PC-3 (cell line): Measurements from ENCODE around the gene STARD3. TPM values are rescaled to one million over a fixed set of nuclear protein-coding genes. Genes with fewer than 3 reads are reported as not detected.

Source experiments
- ATAC-seq: fragments of 200-7000 bp; cut with Tn5 transposase; 2 replicates; pipeline ENCODE4 v1.9.1; 2020; ENCODE audit warnings: mild to moderate bottlenecking, moderate library complexity
- BruUV-seq: library from RNA; stranded (reverse); fragments of 400-500 nt; replicated peaks from 2 replicates; lab custom pipeline; 2021; lab: Mats Ljungman, UMichigan
- CTCF ChIA-PET: fragments of 300-600 bp; sonication (Branson Sonifier 250); formaldehyde crosslinking; loops from one replicate; lab custom pipeline; 2022; ENCODE audit warnings: antibody characterized with exemption; lab: Charles Lee
- POLR2A ChIA-PET: fragments of 300-600 bp; sonication (Branson Sonifier 250); formaldehyde crosslinking; loops from one replicate; lab custom pipeline; 2022; ENCODE audit warnings: antibody characterized with exemption; ENCODE audit not compliant: unreplicated experiment; lab: Charles Lee
- DNase-seq: peaks from one replicate; pipeline ENCODE4 v3.0.0-alpha.2; 2015
- H2AFZ ChIP-seq: fragments of 300-600 bp; sonication (generic); 2 replicates; pipeline ENCODE4 v1.6.0; 2016; ENCODE audit warnings: antibody characterized with exemption, low read length
- H3F3A ChIP-seq: fragments of 300-600 bp; sonication (generic); one replicate; pipeline ENCODE4 v1.6.0; 2017; ENCODE audit warnings: antibody characterized with exemption, low read length, control low read depth, mild to moderate bottlenecking; ENCODE audit not compliant: unreplicated experiment
- H3K27ac ChIP-seq: fragments of 300-600 bp; sonication (generic); 2 replicates; pipeline ENCODE4 v1.5.1; 2016; ENCODE audit warnings: mild to moderate bottlenecking, low read length
- H3K27me3 ChIP-seq: fragments of 300-600 bp; sonication (generic); 2 replicates; pipeline ENCODE4 v1.6.1; 2016; ENCODE audit warnings: low read length, mixed read lengths
- H3K36me3 ChIP-seq: fragments of 300-600 bp; sonication (generic); 2 replicates; pipeline ENCODE4 v1.6.1; 2016; ENCODE audit warnings: low read depth, mixed run types, low read length, mixed read lengths
- H3K4me1 ChIP-seq: fragments of 300-600 bp; sonication (generic); 2 replicates; pipeline ENCODE4 v1.5.1; 2016; ENCODE audit warnings: low read length; ENCODE audit not compliant: insufficient read depth
- H3K4me2 ChIP-seq: fragments of 300-600 bp; sonication (generic); 2 replicates; pipeline ENCODE4 v1.6.0; 2016; ENCODE audit warnings: low read length
- H3K4me3 ChIP-seq: fragments of 300-600 bp; sonication (generic); 2 replicates; pipeline ENCODE4 v1.5.1; 2016; ENCODE audit warnings: mild to moderate bottlenecking, low read length, mixed read lengths
- H3K79me2 ChIP-seq: fragments of 300-600 bp; sonication (generic); 2 replicates; pipeline ENCODE4 v1.6.1; 2017; ENCODE audit warnings: low read length, mixed read lengths
- H3K9ac ChIP-seq: fragments of 300-600 bp; sonication (generic); 2 replicates; pipeline ENCODE4 v1.6.0; 2016; ENCODE audit warnings: mild to moderate bottlenecking, low read length
- H3K9me2 ChIP-seq: fragments of 300-600 bp; sonication (generic); replicated peaks from 2 replicates; pipeline ENCODE4 v1.6.1; 2016; ENCODE audit warnings: mixed run types, low read length, mixed read lengths
- H3K9me3 ChIP-seq: fragments of 300-600 bp; sonication (generic); 2 replicates; pipeline ENCODE4 v1.6.1; 2016; ENCODE audit warnings: low read length, mixed read lengths
- H4K20me1 ChIP-seq: fragments of 300-600 bp; sonication (generic); 2 replicates; pipeline ENCODE4 v1.6.1; 2016; ENCODE audit warnings: low read length, mixed read lengths
- EZH2 ChIP-seq: fragments of 300-600 bp; sonication (generic); IDR thresholded peaks from one replicate; pipeline ENCODE4 v1.6.1; 2017; ENCODE audit warnings: antibody characterized with exemption, mild to moderate bottlenecking, low read length; ENCODE audit not compliant: unreplicated experiment
- EZH2phosphoT487 ChIP-seq: fragments of 300-600 bp; sonication (generic); IDR thresholded peaks from 2 replicates; pipeline ENCODE4 v1.6.1; 2018; ENCODE audit warnings: mild to moderate bottlenecking, antibody characterized with exemption, low read length, borderline replicate concordance
- intact Hi-C: fragments of 100-400 bp; cut with micrococcal nuclease; formaldehyde crosslinking; loops from 2 replicates; pipeline ENCODE4 v1.9.0; 2023
- total RNA-seq: library from RNA; depleted of rRNA; stranded (reverse); fragments of >200 nt; gene quantifications from 2 replicates; pipeline ENCODE4 v1.2.3, GENCODE V29; 2014
- TF ChIP-seq, protein P1 (sequence below): fragments of 300-600 bp; sonication (generic); conservative IDR thresholded peaks from 2 replicates; pipeline ENCODE4 v1.5.1; 2017; ENCODE audit warnings: antibody characterized with exemption, low read depth, mild to moderate bottlenecking, low read length

Gene STARD3
- total RNA-seq, 1 experiment from 2014 or later = 30.5 TPM

DNA sequence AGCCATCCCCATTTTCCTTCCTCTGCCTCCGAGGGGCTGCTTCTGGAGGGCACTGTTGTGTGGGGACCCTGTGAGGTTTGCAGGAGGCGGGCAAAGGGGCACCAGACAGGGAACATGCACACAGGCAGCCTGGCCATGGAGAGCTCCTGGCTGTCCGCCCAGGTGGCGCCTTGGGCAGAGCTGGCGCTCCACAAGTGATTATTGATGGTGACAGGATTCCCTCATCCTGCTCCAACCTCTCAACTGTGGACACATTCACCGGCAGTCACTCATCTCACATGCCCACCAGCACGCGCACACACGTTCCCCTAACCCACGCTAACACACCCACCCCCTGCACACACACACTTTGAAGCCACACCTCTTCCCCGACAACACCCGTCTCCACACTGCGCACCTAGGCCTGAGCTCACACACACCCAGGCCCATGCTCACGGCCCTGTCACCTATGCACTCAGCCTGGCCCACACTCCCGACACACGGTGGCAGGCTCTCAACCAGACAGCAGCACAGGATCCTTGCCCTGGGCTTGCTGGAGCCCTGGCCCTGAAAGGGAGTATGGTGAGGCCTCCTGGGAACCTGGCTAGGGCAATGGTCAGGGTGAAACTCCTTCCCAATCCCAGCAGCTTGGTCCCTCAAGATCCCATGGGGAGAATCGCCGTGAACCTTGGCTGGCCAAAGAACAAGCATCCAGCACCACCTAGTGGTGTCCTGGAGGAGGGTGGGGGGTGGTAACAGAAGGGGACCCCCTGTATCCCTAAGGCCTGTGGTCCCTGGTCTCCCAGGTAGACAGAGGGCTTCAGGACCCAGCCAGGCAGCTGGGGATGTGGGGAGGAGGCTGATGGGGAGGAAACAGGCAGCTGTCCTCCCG, 34.9 kb downstream of the STARD3 start:
- BruUV-seq = no TSS peak
- peaks cover 15% of the 10 kb centered on the region; the same call in 1 of the 2 replicates for H3K4me1 ChIP-seq
- no peaks in the 10 kb centered on the region for H3K9me3 ChIP-seq

DNA sequence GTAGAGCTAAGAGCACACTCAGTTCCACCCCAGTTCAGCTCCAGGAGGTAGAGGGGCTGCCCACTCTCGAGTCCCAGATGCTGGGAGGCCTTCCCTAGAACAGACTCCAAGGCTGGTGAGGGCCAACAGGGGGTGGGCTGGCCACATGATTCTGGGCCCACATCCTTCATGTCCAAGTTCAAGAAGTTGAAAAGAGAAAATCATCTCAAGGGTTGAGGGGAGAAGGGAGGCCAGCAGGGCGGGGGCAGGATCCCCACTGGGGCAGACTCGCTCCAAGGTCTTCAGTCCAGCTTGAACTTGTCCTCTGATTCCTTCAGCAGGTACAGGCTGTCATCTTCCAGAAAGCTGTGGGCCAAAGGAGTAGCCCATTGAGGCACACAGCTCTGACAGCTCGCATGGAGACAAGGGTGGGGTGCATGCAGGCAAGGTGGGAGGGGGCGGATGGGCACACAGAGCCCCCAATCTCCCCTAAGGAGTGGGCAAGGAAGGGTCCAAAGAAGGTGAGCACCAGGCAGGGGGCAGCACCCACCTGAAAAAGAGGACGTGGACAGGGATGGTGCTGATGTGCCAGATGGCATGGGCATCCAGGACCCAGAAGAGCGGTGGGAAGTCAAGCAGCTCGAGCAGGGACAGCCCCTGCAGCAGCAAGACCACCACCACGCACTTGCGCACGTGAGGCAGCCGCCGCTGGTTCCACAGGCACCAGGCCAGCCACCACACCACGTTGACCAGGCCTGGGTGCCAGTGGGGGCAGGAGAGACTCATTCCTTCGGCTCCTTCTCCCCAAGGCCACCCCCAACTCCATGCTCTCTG, 35.8 kb downstream of the STARD3 start:
- no peaks in the 10 kb centered on the region for H4K20me1 ChIP-seq
- no peaks in the 10 kb centered on the region for H3K9me2 ChIP-seq
- ATAC-seq (no peak), DNase-seq (no peak)
- H3K36me3 ChIP-seq = no peaks in the 10 kb centered on the region
- H3K27ac ChIP-seq = no peak overlapping the region
- no TSS peak for BruUV-seq
- H3K9ac ChIP-seq = no peak overlapping the region
- H3K9me3 ChIP-seq = no peaks in the 10 kb centered on the region
- no peaks in the 10 kb centered on the region for H3F3A ChIP-seq
- H3K79me2 ChIP-seq = no peaks in the 10 kb centered on the region
- H3K4me3 ChIP-seq = no peak overlapping the region
- TF ChIP-seq, protein P1, sequence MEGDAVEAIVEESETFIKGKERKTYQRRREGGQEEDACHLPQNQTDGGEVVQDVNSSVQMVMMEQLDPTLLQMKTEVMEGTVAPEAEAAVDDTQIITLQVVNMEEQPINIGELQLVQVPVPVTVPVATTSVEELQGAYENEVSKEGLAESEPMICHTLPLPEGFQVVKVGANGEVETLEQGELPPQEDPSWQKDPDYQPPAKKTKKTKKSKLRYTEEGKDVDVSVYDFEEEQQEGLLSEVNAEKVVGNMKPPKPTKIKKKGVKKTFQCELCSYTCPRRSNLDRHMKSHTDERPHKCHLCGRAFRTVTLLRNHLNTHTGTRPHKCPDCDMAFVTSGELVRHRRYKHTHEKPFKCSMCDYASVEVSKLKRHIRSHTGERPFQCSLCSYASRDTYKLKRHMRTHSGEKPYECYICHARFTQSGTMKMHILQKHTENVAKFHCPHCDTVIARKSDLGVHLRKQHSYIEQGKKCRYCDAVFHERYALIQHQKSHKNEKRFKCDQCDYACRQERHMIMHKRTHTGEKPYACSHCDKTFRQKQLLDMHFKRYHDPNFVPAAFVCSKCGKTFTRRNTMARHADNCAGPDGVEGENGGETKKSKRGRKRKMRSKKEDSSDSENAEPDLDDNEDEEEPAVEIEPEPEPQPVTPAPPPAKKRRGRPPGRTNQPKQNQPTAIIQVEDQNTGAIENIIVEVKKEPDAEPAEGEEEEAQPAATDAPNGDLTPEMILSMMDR = no peak
- TF ChIP-seq EZH2phosphoT487 = no peak
- TF ChIP-seq EZH2 = no peak
- H2AFZ ChIP-seq = no peak overlapping the region
- intact Hi-C loops = no loop called here
- CTCF ChIA-PET = interaction anchor here (1.2 kb wide), 1 partner anchor 51 kb away, joined by 4 read pairs; no protein-coding TSS in a partner anchor
- no peaks in the 10 kb centered on the region for H3K27me3 ChIP-seq
- peaks cover 15% of the 10 kb centered on the region; the same call in 1 of the 2 replicates for H3K4me1 ChIP-seq
- POLR2A ChIA-PET = no interaction called here
- no peak overlapping the region for H3K4me2 ChIP-seq

More for the DNA sequence above, 34.9 kb downstream of the STARD3 start:
- H3K27me3 ChIP-seq = no peaks in the 10 kb centered on the region
- no peaks in the 10 kb centered on the region for H3K9me2 ChIP-seq
- CTCF ChIA-PET = interaction anchor here (0.6 to 1.2 kb wide), 3 partner anchors 18 to 50 kb away, joined by 3 to 4 read pairs (median 3); no protein-coding TSS in a partner anchor
- DNase-seq (peak; percentile 25), ATAC-seq (peak; percentile 51)
- TF ChIP-seq, protein P1 = peak; percentile 63
- no peak for TF ChIP-seq EZH2phosphoT487
- no peak for TF ChIP-seq EZH2
- H3K4me2 ChIP-seq = no peak overlapping the region
- no peaks in the 10 kb centered on the region for H3K79me2 ChIP-seq
- no peaks in the 10 kb centered on the region for H4K20me1 ChIP-seq
- intact Hi-C loops = no loop called here
- H3K9ac ChIP-seq = no peak overlapping the region
- no peaks in the 10 kb centered on the region for H3F3A ChIP-seq
- no peak overlapping the region for H3K4me3 ChIP-seq
- POLR2A ChIA-PET = no interaction called here
- H3K27ac ChIP-seq = no peak overlapping the region
- no peak overlapping the region for H2AFZ ChIP-seq
- H3K36me3 ChIP-seq = no peaks in the 10 kb centered on the region
